HG03469 (cell line): ENCODE results near the gene ARHGEF9.

ENCODE experiments used
- ATAC-seq: cut with Tn5 transposase; IDR thresholded peaks from one replicate; pipeline ENCODE4 v1.9.1; 2021; ENCODE audit warnings: mild to moderate bottlenecking, moderate library complexity, moderate number of reproducible peaks; ENCODE audit not compliant: unreplicated experiment

The ARHGEF9 gene

GRCh38 chrX:63747331-63747730 is 37.7 kb downstream of the ARHGEF9 start:
- ATAC-seq: no peak

- ATAC-seq: no peak
These were observed 38.3 kb downstream of the ARHGEF9 start for GRCh38 chrX:63746715-63747114.

- ATAC-seq: peak; percentile 90
These were observed 38.7 kb downstream of the ARHGEF9 start for GRCh38 chrX:63746278-63746677.

GRCh38 chrX:63744850-63745394 is 40.1 kb downstream of the ARHGEF9 start:
- no peak for ATAC-seq

GRCh38 chrX:63743596-63743995 is 41.4 kb downstream of the ARHGEF9 start:
- no peak for ATAC-seq

GRCh38 chrX:63740382-63740781 is 44.6 kb downstream of the ARHGEF9 start:
- ATAC-seq: peak; percentile 75

- ATAC-seq: no peak
These were observed 45.1 kb downstream of the ARHGEF9 start for GRCh38 chrX:63739885-63740284.

- ATAC-seq: peak; percentile 56
These were observed 46.3 kb downstream of the ARHGEF9 start for GRCh38 chrX:63738696-63739095.

- no peak for ATAC-seq
These were observed 47.7 kb downstream of the ARHGEF9 start for GRCh38 chrX:63737131-63737921.

GRCh38 chrX:63735882-63736281 is 49.1 kb downstream of the ARHGEF9 start:
- ATAC-seq: no peak

- no peak for ATAC-seq
These were observed 64.7 kb downstream of the ARHGEF9 start for GRCh38 chrX:63720293-63720692.

- ATAC-seq: no peak
These were observed 65.4 kb downstream of the ARHGEF9 start for GRCh38 chrX:63719633-63720032.

GRCh38 chrX:63718010-63718694 is 66.9 kb downstream of the ARHGEF9 start:
- ATAC-seq: peak; percentile 92

GRCh38 chrX:63713526-63713925 is 71.5 kb downstream of the ARHGEF9 start:
- no peak for ATAC-seq

- ATAC-seq: no peak
These were observed 76.2 kb downstream of the ARHGEF9 start for GRCh38 chrX:63708801-63709200.

GRCh38 chrX:63702556-63702955 is 82.5 kb downstream of the ARHGEF9 start:
- no peak for ATAC-seq

- no peak for ATAC-seq
These were observed 97.9 kb downstream of the ARHGEF9 start for GRCh38 chrX:63686878-63687714.

- no peak for ATAC-seq
These were observed 104.6 kb downstream of the ARHGEF9 start for GRCh38 chrX:63680423-63680822.

GRCh38 chrX:63679432-63679831 is 105.6 kb downstream of the ARHGEF9 start:
- no peak for ATAC-seq

GRCh38 chrX:63675716-63676115 is 109.3 kb downstream of the ARHGEF9 start:
- ATAC-seq: no peak

GRCh38 chrX:63673896-63674295 is 111.1 kb downstream of the ARHGEF9 start:
- ATAC-seq: no peak
